ENCODE measurements around the gene PSMD1. TPM values are rescaled to one million over a fixed set of nuclear protein-coding genes. Genes with fewer than 3 reads are reported as not detected.

PSMD1 gene
- total RNA-seq, 2 experiments from 2014 or later, result 27.9 to 31.3 TPM

GRCh38 chr2:231110551-231110950, 53.9 kb downstream of the PSMD1 start:
- CTCF ChIA-PET, result no interaction called here
- Mint-ChIP-seq H3K36me3 (ENCODE audit: low read depth) (peaks cover 67% of the 10 kb centered on the region), H3K27ac (no peak overlapping the region), H3K27me3 (no peaks in the 10 kb centered on the region), H3K9me3 (no peaks in the 10 kb centered on the region), H3K4me1 (ENCODE audit: low read depth) (peaks cover 4% of the 10 kb centered on the region), H3K4me3 (no peak overlapping the region)
- no peaks in the 10 kb centered on the region for H3K27me3 ChIP-seq (ENCODE audit: control insufficient read depth in 1 of 2, insufficient read depth in 2 of 2, low read length in 2 of 2)
- no peaks in the 10 kb centered on the region for H3K4me1 ChIP-seq (ENCODE audit: insufficient read depth, low read length)
- DNase-seq, result no peak
- no peak for ATAC-seq (ENCODE audit: poor library complexity)
- H3K36me3 ChIP-seq (ENCODE audit: insufficient read depth, low read length), result peaks cover 37% of the 10 kb centered on the region
- H3K27ac ChIP-seq (ENCODE audit: low read depth in 1 of 2, low read length in 2 of 2), result no peak overlapping the region
- no peak for TF ChIP-seq CTCF (IDR thresholded peaks at IDR 0.05)
- H3K4me3 ChIP-seq (ENCODE audit: low read length), result no peak overlapping the region
- H3K9me3 ChIP-seq (ENCODE audit: control insufficient read depth in 1 of 2, insufficient read depth in 1 of 2, low read length in 2 of 2), result no peaks in the 10 kb centered on the region
- POLR2A ChIA-PET, result interaction anchor here (1.2 kb wide), 1 partner anchor 353 kb away, joined by 3 read pairs; the partner anchor contains the start of gene NCL
- intact Hi-C loops (cut with DNase I, micrococcal nuclease), result no loop called here

- CTCF ChIA-PET, result interaction anchor here (1.8 kb wide), 1 partner anchor 14 kb away, joined by 4 read pairs; no protein-coding TSS in a partner anchor
- no peak for TF ChIP-seq CTCF (IDR thresholded peaks at IDR 0.05)
- Mint-ChIP-seq H3K36me3 (ENCODE audit: low read depth) (peaks cover 67% of the 10 kb centered on the region), H3K4me3 (no peak overlapping the region), H3K4me1 (ENCODE audit: low read depth) (peaks cover 13% of the 10 kb centered on the region), H3K27me3 (no peaks in the 10 kb centered on the region), H3K27ac (no peak overlapping the region), H3K9me3 (no peaks in the 10 kb centered on the region)
- Histone ChIP-seq H3K4me3 (ENCODE audit: low read length) (no peak overlapping the region), H3K27me3 (ENCODE audit: control insufficient read depth in 1 of 2, insufficient read depth in 2 of 2, low read length in 2 of 2) (no peaks in the 10 kb centered on the region), H3K9me3 (ENCODE audit: control insufficient read depth in 1 of 2, insufficient read depth in 1 of 2, low read length in 2 of 2) (no peaks in the 10 kb centered on the region), H3K36me3 (ENCODE audit: insufficient read depth, low read length) (peaks cover 39% of the 10 kb centered on the region), H3K27ac (ENCODE audit: low read depth in 1 of 2, low read length in 2 of 2) (no peak overlapping the region), H3K4me1 (ENCODE audit: insufficient read depth, low read length) (no peaks in the 10 kb centered on the region)
- intact Hi-C loops (cut with DNase I, micrococcal nuclease), result no loop called here
- POLR2A ChIA-PET, result interaction anchor here (0.7 kb wide), 1 partner anchor 340 kb away, joined by 3 read pairs; no protein-coding TSS in a partner anchor
- DNase-seq (no peak), ATAC-seq (ENCODE audit: poor library complexity) (no peak)
These were observed 55.3 kb downstream of the PSMD1 start for GRCh38 chr2:231111987-231112386.

GRCh38 chr2:231113489-231113888, 56.8 kb downstream of the PSMD1 start:
- no peak for DNase-seq
- intact Hi-C loops (cut with DNase I, micrococcal nuclease), result no loop called here
- Histone ChIP-seq H3K27ac (ENCODE audit: low read depth in 1 of 2, low read length in 2 of 2) (no peak overlapping the region), H3K27me3 (ENCODE audit: control insufficient read depth in 1 of 2, insufficient read depth in 2 of 2, low read length in 2 of 2) (no peaks in the 10 kb centered on the region), H3K9me3 (ENCODE audit: control insufficient read depth in 1 of 2, insufficient read depth in 1 of 2, low read length in 2 of 2) (no peaks in the 10 kb centered on the region), H3K4me1 (ENCODE audit: insufficient read depth, low read length) (no peaks in the 10 kb centered on the region), H3K36me3 (ENCODE audit: insufficient read depth, low read length) (peaks cover 28% of the 10 kb centered on the region), H3K4me3 (ENCODE audit: low read length) (no peak overlapping the region)
- peaks cover 54% of the 10 kb centered on the region for H3K36me3 Mint-ChIP-seq (ENCODE audit: low read depth)
- POLR2A ChIA-PET, result no interaction called here
- no peak for TF ChIP-seq CTCF (IDR thresholded peaks at IDR 0.05)
- H3K27ac Mint-ChIP-seq, result no peak overlapping the region
- no peaks in the 10 kb centered on the region for H3K27me3 Mint-ChIP-seq
- no peak overlapping the region for H3K4me3 Mint-ChIP-seq
- peaks cover 21% of the 10 kb centered on the region for H3K4me1 Mint-ChIP-seq (ENCODE audit: low read depth)
- ATAC-seq (ENCODE audit: poor library complexity), result no peak
- no peaks in the 10 kb centered on the region for H3K9me3 Mint-ChIP-seq
- CTCF ChIA-PET, result interaction anchor here (1.8 kb wide), 1 partner anchor 13 kb away, joined by 4 read pairs; no protein-coding TSS in a partner anchor

Measured in CD4-positive, alpha-beta T cell (primary cell).